GM12864 (cell line): ENCODE measurements around the gene ATAD2B.

Experiments used
- DNase-seq: peaks from one replicate; pipeline ENCODE4 v3.0.0-alpha.2; 2011; ENCODE audit warnings: low read depth
- H3K4me3 ChIP-seq: 2 replicates; pipeline ENCODE4 v1.5.1; 2011; ENCODE audit warnings: mild to moderate bottlenecking, low read depth, low read length, control low read depth
- CTCF ChIP-seq: IDR thresholded peaks from 2 replicates; pipeline ENCODE4 v1.5.1; 2011; ENCODE audit warnings: low read depth, mild to moderate bottlenecking, moderate library complexity, low read length, control low read depth, inconsistent platforms; ENCODE audit errors: missing control alignments

ATAD2B gene

GRCh38 chr2:23756593-23757292 lies 170.2 kb downstream of the ATAD2B start:
- no peak for TF ChIP-seq CTCF
- DNase-seq, result no peak
- H3K4me3 ChIP-seq, result no peak overlapping the region

- DNase-seq, result no peak
- no peak for TF ChIP-seq CTCF
- no peak overlapping the region for H3K4me3 ChIP-seq
Measured at GRCh38 chr2:23754970-23755369, 172.0 kb downstream of the ATAD2B start.

- no peak for TF ChIP-seq CTCF
- no peak for DNase-seq
Measured at GRCh38 chr2:23753291-23754010, 173.5 kb downstream of the ATAD2B start.

GRCh38 chr2:23751747-23752265 lies 175.1 kb downstream of the ATAD2B start:
- no peak overlapping the region for H3K4me3 ChIP-seq
- no peak for DNase-seq
- TF ChIP-seq CTCF, result no peak

More at GRCh38 chr2:23753291-23754010, 173.5 kb downstream of the ATAD2B start:
- no peak overlapping the region for H3K4me3 ChIP-seq

- no peak for TF ChIP-seq CTCF
- DNase-seq, result no peak
- H3K4me3 ChIP-seq, result no peak overlapping the region
Measured at GRCh38 chr2:23746141-23746863, 180.6 kb downstream of the ATAD2B start.

GRCh38 chr2:23745726-23746105 lies 181.2 kb downstream of the ATAD2B start:
- DNase-seq, result no peak
- TF ChIP-seq CTCF, result no peak
- H3K4me3 ChIP-seq, result no peak overlapping the region
